Stomach (tissue), 9 donors: ENCODE measurements around the gene HSPA5. TPM values are rescaled to one million over a fixed set of nuclear protein-coding genes. Genes with fewer than 3 reads are reported as not detected.

ENCODE experiments used
- DNase-seq, 2 donors: peaks; one replicate each; pipeline versions ENCODE4 v3.0.0 to v3.0.0-alpha.2; 2013 to 2019
- H3K27ac ChIP-seq, 5 donors: fragments of 200-600 bp in 4 of 5; sonication (generic) in 4 of 5; one replicate each; pipeline ENCODE4 v1.5.1; 2013 to 2019; ENCODE audit warnings: mild to moderate bottlenecking in 1 of 5, moderate library complexity in 1 of 5
- H3K27me3 ChIP-seq, 3 donors: fragments of 200-600 bp; sonication (generic); one replicate each; pipeline ENCODE4 v1.5.1; 2017 to 2019; ENCODE audit warnings: mixed run types in 1 of 3
- H3K36me3 ChIP-seq, 4 donors: fragments of 200-600 bp; sonication (generic); 1 replicate in 3 of 4; 2 replicates in 1 of 4; pipeline ENCODE4 v1.5.1; 2016 to 2019
- H3K4me1 ChIP-seq, 4 donors: fragments of 200-600 bp; sonication (generic); one replicate each; pipeline ENCODE4 v1.5.1; 2016 to 2019
- H3K4me3 ChIP-seq, 4 donors: fragments of 200-600 bp; sonication (generic) in 3 of 4; one replicate each; pipeline ENCODE4 v1.5.1; 2016 to 2019; ENCODE audit warnings: mild to moderate bottlenecking in 1 of 4
- H3K9me3 ChIP-seq, 4 donors: fragments of 200-600 bp; sonication (generic); one replicate each; pipeline ENCODE4 v1.5.1; 2016 to 2019
- EP300 ChIP-seq: sonication (generic); formaldehyde crosslinking; IDR thresholded peaks from one replicate; pipeline ENCODE4 v1.6.1; 2017; ENCODE audit warnings: antibody characterized with exemption
- POLR2A ChIP-seq, 4 donors: fragments of 450-650 bp; IDR thresholded peaks; one replicate each; pipeline ENCODE4 v1.6.1; 2016; ENCODE audit warnings: antibody characterized with exemption in 4 of 4, control low read depth in 2 of 4, mild to moderate bottlenecking in 1 of 4, moderate library complexity in 1 of 4
- POLR2AphosphoS5 ChIP-seq, 3 donors: sonication (generic); formaldehyde crosslinking; IDR thresholded peaks; one replicate each; pipeline ENCODE4 v1.6.1; 2016; ENCODE audit warnings: antibody characterized with exemption in 3 of 3
- WGBS, 5 donors: extraction: QIAGEN DNeasy Blood & Tissue Kit in 3 of 5; methylation state at CpG; one replicate each; pipeline versions ENCODE4 v1.1.5 to v1.1.7; 2013 to 2018; 5-methylcytosine and 5-hydroxymethylcytosine counted together
- intact Hi-C: fragments of 100-400 bp; cut with DNase I; formaldehyde crosslinking; loops from one replicate; pipeline ENCODE4 v1.15.1; 2023; ENCODE audit warnings: low total_unique reads
- polyA plus RNA-seq, 3 donors: library from polyadenylated mRNA; stranded (reverse); fragments of 200-250 nt; gene quantifications; one replicate each; pipeline ENCODE4 v1.2.3, GENCODE V29; 2013
- small RNA-seq, 4 donors: library from RNA; depleted of rRNA; stranded (forward); fragments of <200 nt; gene quantifications; one replicate each; pipeline ENCODE3, GENCODE V24; 2016
- total RNA-seq, 5 donors: library from RNA; depleted of rRNA; stranded (reverse); fragments of >200 nt; gene quantifications; one replicate each; pipeline versions ENCODE4 v1.1.0 to v1.2.3, GENCODE V29; 2014 to 2016
- TF ChIP-seq, protein P1 (sequence below), 7 experiments: fragments of 450-650 bp in 4 of 7; fragments of 200-600 bp in 3 of 7; sonication (generic) in 3 of 7; IDR thresholded peaks; one replicate each; pipeline ENCODE4 v1.5.1; 2016 to 2019; ENCODE audit warnings: antibody characterized with exemption in 7 of 7, control low read depth in 2 of 7, mild to moderate bottlenecking in 1 of 7
- donor health status: healthy with polysubstance abuse.
- donor health status: Bipolar disorder and iron deficiency.
- donor health status: healthy.

The HSPA5 gene
- total and polyA plus RNA-seq, 8 donors, result 21.5 to 142 (median 83.6) TPM

DNA sequence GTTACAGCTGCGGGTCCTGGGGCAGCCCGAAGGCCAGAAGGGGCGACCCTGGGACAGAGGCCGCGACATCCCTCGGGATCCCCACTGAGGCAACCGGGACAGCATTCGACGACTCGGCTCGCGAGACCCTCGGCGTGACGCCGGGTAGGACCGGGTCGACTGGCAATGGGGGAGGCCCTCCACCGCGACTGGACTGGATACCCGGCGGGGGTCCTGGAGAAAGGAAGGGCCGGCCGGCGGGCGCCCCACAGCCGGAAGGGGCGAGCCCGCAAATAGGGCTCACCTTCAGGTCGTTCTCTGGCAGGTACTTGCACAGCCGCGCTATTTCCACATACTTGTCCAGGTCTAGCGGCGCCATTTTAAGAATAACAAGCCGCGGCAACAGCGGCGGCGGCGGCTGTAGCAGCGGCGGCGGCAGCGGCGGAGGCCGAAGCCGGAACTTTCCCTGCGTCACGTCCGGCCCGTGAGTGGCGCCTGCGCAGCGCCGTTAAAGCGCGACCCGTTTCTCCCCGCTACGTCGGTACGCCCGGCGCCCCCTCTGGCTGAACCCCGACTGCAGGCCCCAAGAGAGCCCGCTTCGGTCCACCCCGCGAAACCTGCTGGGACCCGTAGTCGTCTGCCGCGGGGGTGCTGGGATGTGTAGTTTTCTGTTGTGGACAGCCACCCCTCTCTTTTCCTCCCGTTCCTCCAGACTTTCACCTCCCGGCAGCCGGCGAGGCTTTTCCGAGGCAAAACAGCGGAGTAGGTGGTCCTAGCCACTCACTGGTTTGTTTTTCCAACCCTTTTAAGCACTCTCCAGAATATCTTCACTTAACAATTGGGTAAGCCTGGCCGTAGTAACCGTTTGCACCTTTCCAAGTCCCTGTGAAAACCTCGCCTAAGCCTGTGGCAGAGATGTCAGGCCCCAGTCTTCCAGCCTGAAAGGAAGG is 51.5 kb downstream of the HSPA5 start, which contains the start of gene PPP6C:
PPP6C (minus strand) TSS at position 443 of the 929 bp plus-strand sequence; CDS start at position 358, 85 bp downstream.
- no peaks in the 10 kb centered on the region for H3K36me3 ChIP-seq
- TF ChIP-seq, protein P1, sequence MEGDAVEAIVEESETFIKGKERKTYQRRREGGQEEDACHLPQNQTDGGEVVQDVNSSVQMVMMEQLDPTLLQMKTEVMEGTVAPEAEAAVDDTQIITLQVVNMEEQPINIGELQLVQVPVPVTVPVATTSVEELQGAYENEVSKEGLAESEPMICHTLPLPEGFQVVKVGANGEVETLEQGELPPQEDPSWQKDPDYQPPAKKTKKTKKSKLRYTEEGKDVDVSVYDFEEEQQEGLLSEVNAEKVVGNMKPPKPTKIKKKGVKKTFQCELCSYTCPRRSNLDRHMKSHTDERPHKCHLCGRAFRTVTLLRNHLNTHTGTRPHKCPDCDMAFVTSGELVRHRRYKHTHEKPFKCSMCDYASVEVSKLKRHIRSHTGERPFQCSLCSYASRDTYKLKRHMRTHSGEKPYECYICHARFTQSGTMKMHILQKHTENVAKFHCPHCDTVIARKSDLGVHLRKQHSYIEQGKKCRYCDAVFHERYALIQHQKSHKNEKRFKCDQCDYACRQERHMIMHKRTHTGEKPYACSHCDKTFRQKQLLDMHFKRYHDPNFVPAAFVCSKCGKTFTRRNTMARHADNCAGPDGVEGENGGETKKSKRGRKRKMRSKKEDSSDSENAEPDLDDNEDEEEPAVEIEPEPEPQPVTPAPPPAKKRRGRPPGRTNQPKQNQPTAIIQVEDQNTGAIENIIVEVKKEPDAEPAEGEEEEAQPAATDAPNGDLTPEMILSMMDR (IDR thresholded peaks at IDR 0.05), result peak in 5 of 7 experiments; percentile 41 to 69 (median 54)
- TF ChIP-seq EP300 (no peak), POLR2A (IDR thresholded peaks at IDR 0.05) (peak in 2 of 4 donors; percentile 6 to 42), POLR2AphosphoS5 (IDR thresholded peaks at IDR 0.05) (peak; percentile 69 to 94 (median 87))
- H3K4me3 ChIP-seq, result peak within 1 kb of the TSS; percentile 73 to 100 (median 90)
- peak; percentile 97 to 99 for DNase-seq
- 0 to 1% (median 0%) methylated on average over 33 to 82 of the region's 82 CpGs for WGBS, 5 donors
- no peaks in the 10 kb centered on the region for H3K9me3 ChIP-seq
- H3K27me3 ChIP-seq, result no peaks in the 10 kb centered on the region
- H3K4me1 ChIP-seq, result peaks cover 30 to 58% (median 47%) of the 10 kb centered on the region in 4 donors
- intact Hi-C loops, result no loop called here
- peak within 1 kb of the TSS; percentile 90 to 98 (median 92) for H3K27ac ChIP-seq

DNA sequence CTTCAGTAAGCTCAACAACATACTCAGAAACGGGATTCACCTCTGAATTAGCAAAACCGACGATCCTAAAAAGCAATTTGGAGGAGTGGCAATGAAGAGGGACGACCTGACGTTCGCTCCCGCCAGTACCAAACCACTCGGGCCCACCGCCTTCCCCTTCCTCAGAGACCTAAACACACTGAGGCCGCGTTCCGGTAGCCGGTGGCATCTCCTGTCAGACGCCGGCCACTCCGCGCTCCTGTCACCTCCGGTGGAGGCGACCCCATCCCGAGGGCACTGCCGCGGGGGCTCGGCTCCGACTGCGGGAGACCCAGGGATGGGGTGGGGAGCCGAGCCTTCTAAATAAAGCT is 52.2 kb downstream of the HSPA5 start:
- 0 to 2% (median 1%) methylated on average over 17 to 26 of the region's 26 CpGs for WGBS, 5 donors
- Histone ChIP-seq H3K36me3 (peaks cover 0 to 3% (median 0%) of the 10 kb centered on the region in 4 donors), H3K27me3 (no peaks in the 10 kb centered on the region), H3K4me1 (peaks cover 30 to 64% (median 50%) of the 10 kb centered on the region in 4 donors), H3K27ac (peak overlapping the region; percentile 90 to 98 (median 92)), H3K9me3 (no peaks in the 10 kb centered on the region), H3K4me3 (peak overlapping the region; percentile 73 to 100 (median 90))
- intact Hi-C loops, result no loop called here
- TF ChIP-seq POLR2A (IDR thresholded peaks at IDR 0.05), result no peak
- TF ChIP-seq, protein P1 (IDR thresholded peaks at IDR 0.05), result no peak
- TF ChIP-seq EP300, result no peak
- no peak for TF ChIP-seq POLR2AphosphoS5 (IDR thresholded peaks at IDR 0.05)
- DNase-seq, result peak; percentile 38 to 54

Small RNAs within 50 kb of the gene (small RNA-seq; reads per million reads assigned to genes)
- 0 reads per million in 4 donors for gene AL354710.1

Other genes starting within 250 kb of the HSPA5 start
- 10 to 100 TPM in 3 of 5 donors, 1 to 10 TPM in 2; 1.2 to 21.0 (median 11.7) TPM for gene SCAI, start 97.8 kb downstream of the HSPA5 start, total RNA-seq
- gene SCAI, start 97.8 kb downstream of the HSPA5 start, polyA plus RNA-seq, result under 1 TPM; 0.46 to 0.83 (median 0.50) TPM
- 10 to 100 TPM in 4 of 5 donors, 1 to 10 TPM in 1; 4.6 to 62.0 (median 28.8) TPM for gene PPP6C, start 51.5 kb downstream of the HSPA5 start, total RNA-seq
- gene PPP6C, start 51.5 kb downstream of the HSPA5 start, polyA plus RNA-seq, result 10 to 100 TPM; 19.0 to 32.2 (median 20.9) TPM
- 10 to 100 TPM; 11.2 to 32.6 (median 12.7) TPM for gene RABEPK, start 40.8 kb downstream of the HSPA5 start, total RNA-seq
- 10 to 100 TPM; 17.4 to 18.8 (median 17.9) TPM for gene RABEPK, start 40.8 kb downstream of the HSPA5 start, polyA plus RNA-seq
- 100 to 1,000 TPM in 2 of 5 donors, 10 to 100 TPM in 3; 25.1 to 140 (median 42.6) TPM for gene GAPVD1, start 20.5 kb upstream of the HSPA5 start, total RNA-seq
- gene GAPVD1, start 20.5 kb upstream of the HSPA5 start, polyA plus RNA-seq, result 1 to 10 TPM; 3.9 to 5.0 (median 4.5) TPM